NB4 (cell line): Measurements from ENCODE around the gene TEC.

Experiments used
- TF ChIP-seq, protein P1 (sequence below): IDR thresholded peaks from one replicate; pipeline ENCODE4 v1.5.1; 2012; ENCODE audit warnings: low read depth, low read length
- TF ChIP-seq, protein P2 (sequence below): IDR thresholded peaks from 2 replicates; pipeline ENCODE4 v1.6.1; 2011; ENCODE audit warnings: low read depth, low read length

DNA sequence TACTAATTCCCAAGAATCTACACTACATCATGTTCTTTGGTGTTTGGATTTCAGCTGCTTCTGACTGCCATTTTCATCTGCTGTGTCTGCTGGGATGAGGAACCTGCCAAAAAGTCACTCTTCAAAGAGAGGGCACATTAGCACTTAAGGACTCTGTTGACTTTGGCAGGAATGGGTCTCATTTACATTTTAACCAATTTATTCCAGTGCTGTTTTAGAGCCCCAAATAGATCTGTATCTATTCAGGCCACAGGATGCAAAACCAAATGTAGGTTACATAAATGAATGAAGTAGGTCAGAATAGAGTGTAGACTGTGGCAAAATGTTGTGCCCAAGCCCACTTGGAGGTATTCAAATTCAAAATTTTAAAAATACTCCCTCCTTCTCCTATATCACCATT lies 150.0 kb downstream of the TEC start:
- TF ChIP-seq, protein P1, sequence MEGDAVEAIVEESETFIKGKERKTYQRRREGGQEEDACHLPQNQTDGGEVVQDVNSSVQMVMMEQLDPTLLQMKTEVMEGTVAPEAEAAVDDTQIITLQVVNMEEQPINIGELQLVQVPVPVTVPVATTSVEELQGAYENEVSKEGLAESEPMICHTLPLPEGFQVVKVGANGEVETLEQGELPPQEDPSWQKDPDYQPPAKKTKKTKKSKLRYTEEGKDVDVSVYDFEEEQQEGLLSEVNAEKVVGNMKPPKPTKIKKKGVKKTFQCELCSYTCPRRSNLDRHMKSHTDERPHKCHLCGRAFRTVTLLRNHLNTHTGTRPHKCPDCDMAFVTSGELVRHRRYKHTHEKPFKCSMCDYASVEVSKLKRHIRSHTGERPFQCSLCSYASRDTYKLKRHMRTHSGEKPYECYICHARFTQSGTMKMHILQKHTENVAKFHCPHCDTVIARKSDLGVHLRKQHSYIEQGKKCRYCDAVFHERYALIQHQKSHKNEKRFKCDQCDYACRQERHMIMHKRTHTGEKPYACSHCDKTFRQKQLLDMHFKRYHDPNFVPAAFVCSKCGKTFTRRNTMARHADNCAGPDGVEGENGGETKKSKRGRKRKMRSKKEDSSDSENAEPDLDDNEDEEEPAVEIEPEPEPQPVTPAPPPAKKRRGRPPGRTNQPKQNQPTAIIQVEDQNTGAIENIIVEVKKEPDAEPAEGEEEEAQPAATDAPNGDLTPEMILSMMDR: no peak
- TF ChIP-seq, protein P2, sequence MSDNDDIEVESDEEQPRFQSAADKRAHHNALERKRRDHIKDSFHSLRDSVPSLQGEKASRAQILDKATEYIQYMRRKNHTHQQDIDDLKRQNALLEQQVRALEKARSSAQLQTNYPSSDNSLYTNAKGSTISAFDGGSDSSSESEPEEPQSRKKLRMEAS: no peak
